A549 (cell line): Measurements from ENCODE around the gene PID1. TPM values are rescaled to one million over a fixed set of nuclear protein-coding genes. Genes with fewer than 3 reads are reported as not detected.

ENCODE experiments used
- ATAC-seq, 2 experiments: fragments of 200-7000 bp in 1 of 2; fragments of >200 bp in 1 of 2; cut with Nextera tagmentation in 1 of 2; cut with Tn5 transposase in 1 of 2; 3 replicates each; pipeline versions ENCODE4 v1.8.0 to v1.9.1; 2018 to 2020; ENCODE audit warnings: mild to moderate bottlenecking in 1 of 2, moderate library complexity in 1 of 2
- CTCF ChIA-PET: fragments of 300-600 bp; sonication (Branson Sonifier 250); formaldehyde crosslinking; extraction: SDS; loops from one replicate; lab custom pipeline; 2021; ENCODE audit warnings: antibody characterized with exemption, inconsistent platforms; lab: Yijun Ruan, JAX
- POLR2A ChIA-PET: fragments of 350-600 bp; formaldehyde crosslinking; extraction: SDS; loops from one replicate; lab custom pipeline; 2021; ENCODE audit warnings: antibody characterized with exemption, inconsistent platforms; lab: Yijun Ruan, JAX
- DNase-seq, 2 experiments: peaks; one replicate each; pipeline versions ENCODE4 v3.0.0 to v3.0.0-alpha.2; 2011 to 2016; ENCODE audit warnings: low read depth in 1 of 2, low spot score in 1 of 2
- FAIRE-seq: peaks from 2 replicates; lab custom pipeline; 2011; peaks lifted over from hg19 to GRCh38; lab: Jason Lieb, UNC
- H3K27ac ChIP-seq, 2 experiments: fragments of >200 bp; sonication (Bioruptor Twin); formaldehyde crosslinking; 3 replicates each; pipeline ENCODE4 v1.5.1; 2016 to 2017
- H3K4me1 ChIP-seq: fragments of >200 bp; sonication (Bioruptor Twin); formaldehyde crosslinking; 3 replicates; pipeline ENCODE4 v1.6.1; 2016
- H3K4me2 ChIP-seq: fragments of >200 bp; sonication (Bioruptor Twin); formaldehyde crosslinking; 3 replicates; pipeline ENCODE4 v1.6.1; 2016
- H3K4me3 ChIP-seq: fragments of >200 bp; sonication (Bioruptor Twin); formaldehyde crosslinking; 3 replicates; pipeline ENCODE4 v1.5.1; 2016
- H3K9me3 ChIP-seq: fragments of >200 bp; sonication (Bioruptor Twin); formaldehyde crosslinking; 3 replicates; pipeline ENCODE4 v1.6.1; 2016
- CBX8 ChIP-seq: fragments of 200-600 bp; sonication (generic); IDR thresholded peaks from 2 replicates; pipeline ENCODE4 v1.6.1; 2016
- EHMT2 ChIP-seq: fragments of 200-600 bp; sonication (generic); IDR thresholded peaks from 2 replicates; pipeline ENCODE4 v1.6.1; 2016; ENCODE audit warnings: antibody characterized with exemption, low read depth, mild to moderate bottlenecking, moderate library complexity
- HOXA7 ChIP-seq: fragments of 250-450 bp; sonication (Bioruptor Pico); IDR thresholded peaks from 2 replicates; pipeline ENCODE4 v1.5.0; 2020; ENCODE audit warnings: mild to moderate bottlenecking, moderate library complexity
- MAFK ChIP-seq: fragments of 450-650 bp; IDR thresholded peaks from 2 replicates; pipeline ENCODE4 v1.6.1; 2014; ENCODE audit not compliant: partially characterized antibody
- NR3C1 ChIP-seq: fragments of >200 bp; sonication (Bioruptor Twin); formaldehyde crosslinking; IDR thresholded peaks from 3 replicates; pipeline ENCODE4 v1.6.1; 2017
- RAD21 ChIP-seq, 2 experiments: fragments of >200 bp in 1 of 2; sonication (Bioruptor Twin) in 1 of 2; formaldehyde crosslinking in 1 of 2; IDR thresholded peaks in 1 of 2; conservative IDR thresholded peaks in 1 of 2; 2 replicates in 1 of 2; 3 replicates in 1 of 2; pipeline ENCODE4 v1.6.1; 2012 to 2018; ENCODE audit warnings: inconsistent platforms in 1 of 2
- RCOR1 ChIP-seq: fragments of 150-350 bp; IDR thresholded peaks from 2 replicates; pipeline ENCODE4 v1.6.1; 2014; ENCODE audit warnings: antibody characterized with exemption, low read length, low read depth
- ZC3H11A ChIP-seq: fragments of 450-650 bp; IDR thresholded peaks from 2 replicates; pipeline ENCODE4 v1.6.1; 2014; ENCODE audit warnings: antibody characterized with exemption, mild to moderate bottlenecking
- ZFP36 ChIP-seq: fragments of 450-650 bp; IDR thresholded peaks from 2 replicates; pipeline ENCODE4 v1.6.1; 2014; ENCODE audit warnings: borderline replicate concordance; ENCODE audit not compliant: partially characterized antibody
- ZNF302 ChIP-seq: fragments of 250-450 bp; sonication (Bioruptor Pico); IDR thresholded peaks from 2 replicates; pipeline ENCODE4 v1.9.0; 2021; ENCODE audit warnings: inconsistent platforms, mild to moderate bottlenecking, moderate library complexity
- WGBS: methylation state at CpG from one replicate; pipeline ENCODE4 v1.1.6; 2017; ENCODE audit errors: missing lambda C conversion rate; 5-methylcytosine and 5-hydroxymethylcytosine counted together
- polyA plus RNA-seq, 4 experiments: library from polyadenylated mRNA; depleted of rRNA in 3 of 4; stranded (reverse); fragments of >200 nt; fragmentation: RNase III in 1 of 4; extraction: RNeasy Plus Mini Kit Qiagen cat#74134 plus additional on column Dnase treatment in 1 of 4; gene quantifications; 2 replicates in 3 of 4; 3 replicates in 1 of 4; pipeline ENCODE4 v1.2.3, GENCODE V29; 2011 to 2017
- TF ChIP-seq, protein P1 (sequence below): fragments of >200 bp; sonication (Bioruptor Twin); formaldehyde crosslinking; IDR thresholded peaks from 3 replicates; pipeline ENCODE4 v1.5.1; 2016
- TF ChIP-seq, protein P2 (sequence below): IDR thresholded peaks from 2 replicates; pipeline ENCODE4 v1.6.1; 2012
- TF ChIP-seq, protein P3 (sequence below): fragments of 250-450 bp; sonication (Bioruptor Pico); IDR thresholded peaks from 2 replicates; pipeline ENCODE4 v1.5.0; 2021; ENCODE audit warnings: mild to moderate bottlenecking, moderate library complexity, borderline replicate concordance
- TF ChIP-seq, protein P4 (sequence below): fragments of 150-350 bp; IDR thresholded peaks from 2 replicates; pipeline ENCODE4 v1.6.1; 2014; ENCODE audit warnings: low read depth, mild to moderate bottlenecking, low read length
- TF ChIP-seq, protein P5 (sequence below): fragments of 450-650 bp; IDR thresholded peaks from 2 replicates; pipeline ENCODE4 v1.6.1; 2014; ENCODE audit warnings: antibody characterized with exemption
- TF ChIP-seq, protein P6 (sequence below): fragments of 200-600 bp; sonication (generic); IDR thresholded peaks from 2 replicates; pipeline ENCODE4 v1.6.1; 2016; ENCODE audit warnings: antibody characterized with exemption, mild to moderate bottlenecking, moderate library complexity

The PID1 gene
- polyA plus RNA-seq, 2 of the 4 experiments (the other 2 are of a cell fraction): 0.75 to 2.7 TPM

DNA sequence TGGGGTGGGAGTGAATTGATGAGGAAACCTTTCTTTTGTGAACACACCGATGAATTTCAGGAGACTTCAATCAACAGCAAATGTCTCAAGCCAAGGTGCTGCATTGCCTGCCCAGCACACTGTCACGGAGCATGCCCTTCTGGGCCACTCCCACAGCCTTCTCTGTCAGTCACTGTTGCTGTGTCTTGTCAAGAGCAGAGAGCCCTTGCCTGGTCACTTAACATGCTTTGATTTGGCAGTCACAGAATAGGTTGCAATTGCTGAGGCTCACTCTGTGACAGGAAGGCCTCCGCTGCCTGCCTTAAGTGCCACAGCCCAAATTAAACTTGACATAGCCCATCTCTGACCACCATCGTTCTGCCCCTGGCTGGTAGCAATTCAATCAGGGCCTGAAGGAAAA lies 225.4 kb downstream of the PID1 start (continued):
- TF ChIP-seq HOXA7 (CRISPR knock-in tag): no peak

DNA sequence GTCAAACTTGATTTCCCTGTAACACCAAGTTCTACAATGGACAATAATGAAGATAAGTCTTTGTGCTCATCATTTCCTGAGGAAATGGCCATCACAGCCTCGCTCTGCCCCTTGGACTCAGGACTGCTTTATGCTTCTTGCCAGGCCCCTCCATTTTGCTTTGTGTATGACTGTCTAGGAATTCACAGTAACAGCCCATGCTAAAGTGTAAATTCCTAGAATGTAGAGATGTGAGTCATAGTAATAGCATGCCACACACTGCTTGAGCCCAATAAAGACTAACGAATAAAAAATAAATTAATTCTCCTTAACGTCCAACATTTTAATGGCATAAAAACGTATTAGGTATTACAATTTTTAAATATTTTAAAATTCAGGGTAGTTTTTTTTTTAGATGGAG lies 226.5 kb downstream of the PID1 start:
- POLR2A ChIA-PET: no interaction called here
- no peak overlapping the region for H3K4me2 ChIP-seq
- WGBS: 3% methylated on average over 4 of the region's 4 CpGs
- H3K27ac ChIP-seq: no peak overlapping the region
- no peaks in the 10 kb centered on the region for H3K9me3 ChIP-seq
- TF ChIP-seq, protein P1, sequence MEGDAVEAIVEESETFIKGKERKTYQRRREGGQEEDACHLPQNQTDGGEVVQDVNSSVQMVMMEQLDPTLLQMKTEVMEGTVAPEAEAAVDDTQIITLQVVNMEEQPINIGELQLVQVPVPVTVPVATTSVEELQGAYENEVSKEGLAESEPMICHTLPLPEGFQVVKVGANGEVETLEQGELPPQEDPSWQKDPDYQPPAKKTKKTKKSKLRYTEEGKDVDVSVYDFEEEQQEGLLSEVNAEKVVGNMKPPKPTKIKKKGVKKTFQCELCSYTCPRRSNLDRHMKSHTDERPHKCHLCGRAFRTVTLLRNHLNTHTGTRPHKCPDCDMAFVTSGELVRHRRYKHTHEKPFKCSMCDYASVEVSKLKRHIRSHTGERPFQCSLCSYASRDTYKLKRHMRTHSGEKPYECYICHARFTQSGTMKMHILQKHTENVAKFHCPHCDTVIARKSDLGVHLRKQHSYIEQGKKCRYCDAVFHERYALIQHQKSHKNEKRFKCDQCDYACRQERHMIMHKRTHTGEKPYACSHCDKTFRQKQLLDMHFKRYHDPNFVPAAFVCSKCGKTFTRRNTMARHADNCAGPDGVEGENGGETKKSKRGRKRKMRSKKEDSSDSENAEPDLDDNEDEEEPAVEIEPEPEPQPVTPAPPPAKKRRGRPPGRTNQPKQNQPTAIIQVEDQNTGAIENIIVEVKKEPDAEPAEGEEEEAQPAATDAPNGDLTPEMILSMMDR: no peak
- ATAC-seq (no peak), FAIRE-seq (no peak), DNase-seq (no peak)
- no peaks in the 10 kb centered on the region for H3K4me1 ChIP-seq
- no peak overlapping the region for H3K4me3 ChIP-seq
- CTCF ChIA-PET: no interaction called here

DNA sequence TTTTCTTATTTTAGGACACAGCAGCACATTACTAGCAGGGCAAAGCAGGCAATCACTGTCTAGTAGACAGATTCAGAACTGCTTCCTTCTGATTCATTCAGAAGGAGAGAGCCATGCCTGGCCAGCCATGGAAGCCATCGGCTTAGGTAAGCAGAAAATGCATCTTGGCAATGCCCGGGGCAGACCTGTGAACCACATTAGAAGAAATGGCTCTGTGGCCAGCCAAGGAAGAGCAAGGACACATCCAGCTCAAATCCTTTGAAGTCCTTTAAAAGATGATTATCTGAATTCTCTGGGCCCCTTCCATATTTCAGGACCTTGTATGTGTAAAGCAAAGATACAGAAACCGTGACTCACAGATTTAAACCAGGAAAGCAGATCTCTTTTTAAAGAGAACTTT lies 227.4 kb downstream of the PID1 start:
- Histone ChIP-seq H3K4me1 (no peaks in the 10 kb centered on the region), H3K27ac (no peak overlapping the region), H3K4me3 (no peak overlapping the region), H3K4me2 (no peak overlapping the region), H3K9me3 (no peaks in the 10 kb centered on the region)
- FAIRE-seq: no peak
- no peak for ATAC-seq
- DNase-seq: no peak
- CTCF ChIA-PET: no interaction called here
- POLR2A ChIA-PET: no interaction called here
- TF ChIP-seq, protein P2, sequence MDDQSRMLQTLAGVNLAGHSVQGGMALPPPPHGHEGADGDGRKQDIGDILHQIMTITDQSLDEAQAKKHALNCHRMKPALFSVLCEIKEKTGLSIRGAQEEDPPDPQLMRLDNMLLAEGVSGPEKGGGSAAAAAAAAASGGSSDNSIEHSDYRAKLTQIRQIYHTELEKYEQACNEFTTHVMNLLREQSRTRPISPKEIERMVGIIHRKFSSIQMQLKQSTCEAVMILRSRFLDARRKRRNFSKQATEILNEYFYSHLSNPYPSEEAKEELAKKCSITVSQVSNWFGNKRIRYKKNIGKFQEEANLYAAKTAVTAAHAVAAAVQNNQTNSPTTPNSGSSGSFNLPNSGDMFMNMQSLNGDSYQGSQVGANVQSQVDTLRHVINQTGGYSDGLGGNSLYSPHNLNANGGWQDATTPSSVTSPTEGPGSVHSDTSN: no peak
- TF ChIP-seq, protein P3, sequence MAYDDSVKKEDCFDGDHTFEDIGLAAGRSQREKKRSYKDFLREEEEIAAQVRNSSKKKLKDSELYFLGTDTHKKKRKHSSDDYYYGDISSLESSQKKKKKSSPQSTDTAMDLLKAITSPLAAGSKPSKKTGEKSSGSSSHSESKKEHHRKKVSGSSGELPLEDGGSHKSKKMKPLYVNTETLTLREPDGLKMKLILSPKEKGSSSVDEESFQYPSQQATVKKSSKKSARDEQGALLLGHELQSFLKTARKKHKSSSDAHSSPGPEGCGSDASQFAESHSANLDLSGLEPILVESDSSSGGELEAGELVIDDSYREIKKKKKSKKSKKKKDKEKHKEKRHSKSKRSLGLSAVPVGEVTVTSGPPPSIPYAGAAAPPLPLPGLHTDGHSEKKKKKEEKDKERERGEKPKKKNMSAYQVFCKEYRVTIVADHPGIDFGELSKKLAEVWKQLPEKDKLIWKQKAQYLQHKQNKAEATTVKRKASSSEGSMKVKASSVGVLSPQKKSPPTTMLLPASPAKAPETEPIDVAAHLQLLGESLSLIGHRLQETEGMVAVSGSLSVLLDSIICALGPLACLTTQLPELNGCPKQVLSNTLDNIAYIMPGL (CRISPR knock-in tag): no peak
- TF ChIP-seq ZC3H11A: no peak
- TF ChIP-seq, protein P4, sequence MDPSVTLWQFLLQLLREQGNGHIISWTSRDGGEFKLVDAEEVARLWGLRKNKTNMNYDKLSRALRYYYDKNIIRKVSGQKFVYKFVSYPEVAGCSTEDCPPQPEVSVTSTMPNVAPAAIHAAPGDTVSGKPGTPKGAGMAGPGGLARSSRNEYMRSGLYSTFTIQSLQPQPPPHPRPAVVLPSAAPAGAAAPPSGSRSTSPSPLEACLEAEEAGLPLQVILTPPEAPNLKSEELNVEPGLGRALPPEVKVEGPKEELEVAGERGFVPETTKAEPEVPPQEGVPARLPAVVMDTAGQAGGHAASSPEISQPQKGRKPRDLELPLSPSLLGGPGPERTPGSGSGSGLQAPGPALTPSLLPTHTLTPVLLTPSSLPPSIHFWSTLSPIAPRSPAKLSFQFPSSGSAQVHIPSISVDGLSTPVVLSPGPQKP: no peak
- TF ChIP-seq, protein P5, sequence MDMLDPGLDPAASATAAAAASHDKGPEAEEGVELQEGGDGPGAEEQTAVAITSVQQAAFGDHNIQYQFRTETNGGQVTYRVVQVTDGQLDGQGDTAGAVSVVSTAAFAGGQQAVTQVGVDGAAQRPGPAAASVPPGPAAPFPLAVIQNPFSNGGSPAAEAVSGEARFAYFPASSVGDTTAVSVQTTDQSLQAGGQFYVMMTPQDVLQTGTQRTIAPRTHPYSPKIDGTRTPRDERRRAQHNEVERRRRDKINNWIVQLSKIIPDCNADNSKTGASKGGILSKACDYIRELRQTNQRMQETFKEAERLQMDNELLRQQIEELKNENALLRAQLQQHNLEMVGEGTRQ: no peak
- TF ChIP-seq CBX8: no peak
- TF ChIP-seq RAD21 (conservative IDR thresholded peaks at IDR 0.05 in 1 of 2, IDR thresholded peaks at IDR 0.05 in 1 of 2): no peak
- no peak for TF ChIP-seq NR3C1
- TF ChIP-seq ZNF302 (CRISPR knock-in tag): no peak
- no peak for TF ChIP-seq MAFK
- no peak for TF ChIP-seq RCOR1
- 3% methylated on average over 3 of the region's 3 CpGs for WGBS

DNA sequence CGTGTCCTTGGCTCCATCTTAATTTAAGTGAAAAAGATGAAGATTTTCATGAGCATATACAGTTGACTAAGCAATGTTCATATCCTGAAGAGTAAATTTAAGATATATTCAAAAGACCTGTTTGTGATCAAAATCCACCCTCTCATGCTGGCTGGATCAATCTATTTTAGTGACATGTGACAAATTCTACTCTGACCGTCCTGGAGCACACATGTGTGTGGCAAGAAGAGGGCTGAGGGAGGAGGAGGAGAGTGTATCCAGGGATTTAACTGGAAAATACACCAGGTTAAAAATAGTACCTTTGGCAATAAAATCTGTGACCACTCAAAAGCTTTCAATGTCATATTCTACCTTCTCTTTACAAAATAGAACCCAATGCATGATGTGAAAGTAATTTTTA lies 228.7 kb downstream of the PID1 start:
- no peaks in the 10 kb centered on the region for H3K9me3 ChIP-seq
- FAIRE-seq (no peak), ATAC-seq (no peak), DNase-seq (no peak)
- ChIA-PET CTCF (interaction anchor here (1.1 kb wide), 1 partner anchor 16 kb away, joined by 4 read pairs; no protein-coding TSS in a partner anchor), POLR2A (no interaction called here)
- no peak overlapping the region for H3K27ac ChIP-seq
- H3K4me2 ChIP-seq: no peak overlapping the region
- TF ChIP-seq, protein P6, sequence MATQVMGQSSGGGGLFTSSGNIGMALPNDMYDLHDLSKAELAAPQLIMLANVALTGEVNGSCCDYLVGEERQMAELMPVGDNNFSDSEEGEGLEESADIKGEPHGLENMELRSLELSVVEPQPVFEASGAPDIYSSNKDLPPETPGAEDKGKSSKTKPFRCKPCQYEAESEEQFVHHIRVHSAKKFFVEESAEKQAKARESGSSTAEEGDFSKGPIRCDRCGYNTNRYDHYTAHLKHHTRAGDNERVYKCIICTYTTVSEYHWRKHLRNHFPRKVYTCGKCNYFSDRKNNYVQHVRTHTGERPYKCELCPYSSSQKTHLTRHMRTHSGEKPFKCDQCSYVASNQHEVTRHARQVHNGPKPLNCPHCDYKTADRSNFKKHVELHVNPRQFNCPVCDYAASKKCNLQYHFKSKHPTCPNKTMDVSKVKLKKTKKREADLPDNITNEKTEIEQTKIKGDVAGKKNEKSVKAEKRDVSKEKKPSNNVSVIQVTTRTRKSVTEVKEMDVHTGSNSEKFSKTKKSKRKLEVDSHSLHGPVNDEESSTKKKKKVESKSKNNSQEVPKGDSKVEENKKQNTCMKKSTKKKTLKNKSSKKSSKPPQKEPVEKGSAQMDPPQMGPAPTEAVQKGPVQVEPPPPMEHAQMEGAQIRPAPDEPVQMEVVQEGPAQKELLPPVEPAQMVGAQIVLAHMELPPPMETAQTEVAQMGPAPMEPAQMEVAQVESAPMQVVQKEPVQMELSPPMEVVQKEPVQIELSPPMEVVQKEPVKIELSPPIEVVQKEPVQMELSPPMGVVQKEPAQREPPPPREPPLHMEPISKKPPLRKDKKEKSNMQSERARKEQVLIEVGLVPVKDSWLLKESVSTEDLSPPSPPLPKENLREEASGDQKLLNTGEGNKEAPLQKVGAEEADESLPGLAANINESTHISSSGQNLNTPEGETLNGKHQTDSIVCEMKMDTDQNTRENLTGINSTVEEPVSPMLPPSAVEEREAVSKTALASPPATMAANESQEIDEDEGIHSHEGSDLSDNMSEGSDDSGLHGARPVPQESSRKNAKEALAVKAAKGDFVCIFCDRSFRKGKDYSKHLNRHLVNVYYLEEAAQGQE: no peak
- no peak for TF ChIP-seq ZFP36
- no peak for TF ChIP-seq EHMT2
- no peak overlapping the region for H3K4me3 ChIP-seq
- H3K4me1 ChIP-seq: no peaks in the 10 kb centered on the region
- WGBS: 7% methylated on average over 2 of the region's 2 CpGs
